Endothelial cell of umbilical vein (primary cell): ENCODE results near the gene CIB1. TPM values are rescaled to one million over a fixed set of nuclear protein-coding genes. Genes with fewer than 3 reads are reported as not detected.

Source experiments
- BruUV-seq: library from RNA; stranded (reverse); fragments of 400-500 nt; replicated peaks from 2 replicates; lab custom pipeline; 2021; lab: Mats Ljungman, UMichigan
- CTCF ChIA-PET: fragments of 300-600, 350-600 bp; sonication (Branson Sonifier 250); formaldehyde crosslinking; loops from one replicate; lab custom pipeline; 2021; ENCODE audit warnings: antibody characterized with exemption, inconsistent platforms; lab: Charles Lee
- POLR2A ChIA-PET: fragments of 300-600, 350-600 bp; sonication (Branson Sonifier 250); formaldehyde crosslinking; loops from one replicate; lab custom pipeline; 2021; ENCODE audit warnings: antibody characterized with exemption, inconsistent platforms; lab: Charles Lee
- DNase-seq: peaks from one replicate; pipeline ENCODE4 v3.0.0-alpha.2; 2011; ENCODE audit warnings: low read depth, low spot score
- FAIRE-seq: peaks from 2 replicates; lab custom pipeline; 2011; peaks lifted over from hg19 to GRCh38; lab: Jason Lieb, UNC
- H2AFZ ChIP-seq: 2 replicates; pipeline ENCODE4 v1.6.0; 2012; ENCODE audit warnings: low read depth, low read length, control low read depth, inconsistent platforms
- H3K27ac ChIP-seq: 2 replicates; pipeline ENCODE4 v1.5.1; 2011; ENCODE audit warnings: low read depth, mild to moderate bottlenecking, control low read depth, low read length, moderate library complexity; ENCODE audit not compliant: insufficient read depth
- H3K27me3 ChIP-seq, 2 experiments: 2 replicates each; pipeline versions ENCODE4 v1.6.0 to v1.6.1; 2011; ENCODE audit warnings: low read length in 2 of 2, mixed read lengths in 1 of 2; ENCODE audit not compliant: control insufficient read depth in 2 of 2, insufficient read depth in 2 of 2
- H3K36me3 ChIP-seq, 2 experiments: 2 replicates in 1 of 2; 3 replicates in 1 of 2; pipeline ENCODE4 v1.5.1; 2011; ENCODE audit warnings: low read length in 2 of 2, mild to moderate bottlenecking in 1 of 2, moderate library complexity in 1 of 2; ENCODE audit not compliant: control insufficient read depth in 2 of 2, insufficient read depth in 2 of 2; ENCODE audit errors: extremely low read depth in 1 of 2
- H3K4me1 ChIP-seq: 3 replicates; pipeline ENCODE4 v1.5.1; 2011; ENCODE audit warnings: mild to moderate bottlenecking, low read length; ENCODE audit not compliant: control insufficient read depth, insufficient read depth; ENCODE audit errors: extremely low read depth
- H3K4me2 ChIP-seq: 2 replicates; pipeline ENCODE4 v1.6.1; 2011; ENCODE audit warnings: low read length, control low read depth, mixed read lengths; ENCODE audit not compliant: insufficient read depth
- H3K4me3 ChIP-seq, 3 experiments: fragments of 200-600 bp in 1 of 3; sonication (generic), shearing (Covaris generic) in 1 of 3; replicated peaks in 1 of 3; 2 replicates each; pipeline ENCODE4 v1.5.1; 2011 to 2016; ENCODE audit warnings: control low read depth in 3 of 3, low read length in 3 of 3, mild to moderate bottlenecking in 2 of 3, inconsistent platforms in 1 of 3, low read depth in 1 of 3, moderate library complexity in 1 of 3; ENCODE audit not compliant: insufficient read depth in 1 of 3
- H3K79me2 ChIP-seq: 2 replicates; pipeline ENCODE4 v1.6.0; 2012; ENCODE audit warnings: low read length, inconsistent platforms; ENCODE audit not compliant: control insufficient read depth, insufficient read depth
- H3K9ac ChIP-seq: replicated peaks from 2 replicates; pipeline ENCODE3; 2011; ENCODE audit warnings: low read length, control low read depth; ENCODE audit not compliant: insufficient read depth; ENCODE audit errors: extremely low read depth
- H3K9me1 ChIP-seq: replicated peaks from 3 replicates; pipeline ENCODE4 v1.6.0; 2011; ENCODE audit warnings: mild to moderate bottlenecking, low read length; ENCODE audit not compliant: control insufficient read depth, insufficient read depth; ENCODE audit errors: extremely low read depth
- H3K9me3 ChIP-seq: replicated peaks from 2 replicates; pipeline ENCODE4 v1.5.1; 2012; ENCODE audit warnings: low read length, inconsistent platforms; ENCODE audit not compliant: control insufficient read depth, insufficient read depth
- H4K20me1 ChIP-seq: replicated peaks from 2 replicates; pipeline ENCODE3; 2011; ENCODE audit warnings: mild to moderate bottlenecking, low read length; ENCODE audit not compliant: control insufficient read depth, insufficient read depth; ENCODE audit errors: extremely low read depth
- EZH2 ChIP-seq: IDR thresholded peaks from 2 replicates; pipeline ENCODE4 v1.6.1; 2012; ENCODE audit warnings: borderline replicate concordance, low read depth, mild to moderate bottlenecking, moderate library complexity, low read length, inconsistent platforms; ENCODE audit not compliant: severe bottlenecking
- FOS ChIP-seq: IDR thresholded peaks from 2 replicates; pipeline ENCODE4 v1.6.1; 2011; ENCODE audit warnings: mild to moderate bottlenecking, low read length, moderate library complexity, borderline replicate concordance; ENCODE audit not compliant: insufficient read depth
- GATA2 ChIP-seq: IDR thresholded peaks from 2 replicates; pipeline ENCODE4 v1.7.0; 2011; ENCODE audit warnings: low read depth, mild to moderate bottlenecking, moderate library complexity, mixed read lengths, low read length; ENCODE audit not compliant: insufficient read length, insufficient read depth
- JUN ChIP-seq: IDR thresholded peaks from 2 replicates; pipeline ENCODE4 v1.6.1; 2011; ENCODE audit warnings: borderline replicate concordance, low read depth; ENCODE audit not compliant: insufficient read length, insufficient read depth
- MAX ChIP-seq: IDR thresholded peaks from 2 replicates; pipeline ENCODE4 v1.6.1; 2011; ENCODE audit not compliant: insufficient read depth, insufficient read length
- POLR2A ChIP-seq: IDR thresholded peaks from 2 replicates; pipeline ENCODE4 v1.6.1; 2012; ENCODE audit warnings: low read depth, mild to moderate bottlenecking, control low read depth, low read length
- POLR2AphosphoS5 ChIP-seq: IDR thresholded peaks from 2 replicates; pipeline ENCODE4 v1.6.1; 2012; ENCODE audit warnings: low read depth, mild to moderate bottlenecking, control low read depth, low read length, moderate library complexity; ENCODE audit not compliant: insufficient read depth
- dilution Hi-C: fragments of 300-500 bp; cut with MboI; formaldehyde crosslinking; loops from one replicate; pipeline ENCODE4 v1.15.0; 2019; ENCODE audit warnings: low sequenced_read_pairs; ENCODE audit not compliant: extremely low pct_ligation_motif_present
- intact Hi-C: fragments of 100-400 bp; cut with micrococcal nuclease; formaldehyde crosslinking; loops from one replicate; pipeline ENCODE4 v1.10.0; 2022
- polyA plus RNA-seq, 4 experiments: library from polyadenylated mRNA; depleted of rRNA in 3 of 4; stranded (reverse) in 3 of 4; unstranded in 1 of 4; fragments of >200 nt; gene quantifications; 2 replicates each; pipeline versions ENCODE4 v1.2.1 to v1.2.3, GENCODE V29; 2011 to 2012; ENCODE audit warnings: missing spikeins in 1 of 4
- total RNA-seq: library from RNA; stranded (reverse); gene quantifications from 2 replicates; pipeline ENCODE4 v1.2.3, GENCODE V29; 2021

The CIB1 gene
- total and polyA plus RNA-seq, 2 donors (not counting 3 experiments of a cell fraction or from before 2014, with no cell fraction given), result 58.3 to 105 TPM

GRCh38 chr15:90228960-90229359 is 4.8 kb downstream of the CIB1 start:
- DNase-seq (no peak), FAIRE-seq (no peak)
- H3K27ac ChIP-seq, result no peak overlapping the region
- intact Hi-C loops, result no loop called here
- no peak overlapping the region for H2AFZ ChIP-seq
- TF ChIP-seq FOS (no peak), EZH2 (no peak), GATA2 (no peak), MAX (no peak)
- dilution Hi-C loops, result no loop called here
- H3K4me1 ChIP-seq, result peaks cover 9% of the 10 kb centered on the region
- POLR2A ChIA-PET, result no interaction called here
- no peak overlapping the region for H3K4me3 ChIP-seq
- no peak overlapping the region for H3K4me2 ChIP-seq
- peaks cover 3 to 17% of the 10 kb centered on the region in 2 experiments for H3K36me3 ChIP-seq
- H3K9me1 ChIP-seq, result no peaks in the 10 kb centered on the region
- H3K9me3 ChIP-seq, result no peaks in the 10 kb centered on the region
- peaks cover 11% of the 10 kb centered on the region for H3K79me2 ChIP-seq
- no peaks in the 10 kb centered on the region for H4K20me1 ChIP-seq
- CTCF ChIA-PET, result interaction anchor here (1.4 to 5.2 kb wide), 2 partner anchors 8 to 14 kb away, joined by 3 to 47 read pairs; no protein-coding TSS in a partner anchor
- TSS peak; percentile 24 for BruUV-seq
- H3K27me3 ChIP-seq, result no peaks in the 10 kb centered on the region
- no peak overlapping the region for H3K9ac ChIP-seq

GRCh38 chr15:90227816-90228772 is 5.6 kb downstream of the CIB1 start:
- BruUV-seq, result no TSS peak
- FAIRE-seq, result no peak
- Histone ChIP-seq H3K4me2 (no peak overlapping the region), H3K27ac (no peak overlapping the region), H4K20me1 (no peaks in the 10 kb centered on the region), H3K4me1 (peaks cover 9% of the 10 kb centered on the region), H3K4me3 (no peak overlapping the region), H2AFZ (no peak overlapping the region), H3K36me3 (peaks cover 3 to 17% of the 10 kb centered on the region in 2 experiments), H3K9ac (no peak overlapping the region), H3K27me3 (no peaks in the 10 kb centered on the region), H3K79me2 (peaks cover 10% of the 10 kb centered on the region), H3K9me3 (no peaks in the 10 kb centered on the region), H3K9me1 (no peaks in the 10 kb centered on the region)
- dilution Hi-C loops (no loop called here), intact Hi-C loops (no loop called here)
- no peak for TF ChIP-seq POLR2AphosphoS5
- no peak for TF ChIP-seq EZH2
- no peak for TF ChIP-seq JUN
- TF ChIP-seq POLR2A, result no peak
- no peak for DNase-seq
- POLR2A ChIA-PET, result no interaction called here
- CTCF ChIA-PET, result interaction anchor here (1.4 kb wide), 1 partner anchor 14 kb away, joined by 3 read pairs; no protein-coding TSS in a partner anchor
